ENCODE data around the gene XCL2. TPM values are rescaled to one million over a fixed set of nuclear protein-coding genes. Genes with fewer than 3 reads are reported as not detected.

XCL2 gene
- total RNA-seq, 2 experiments from 2014 or later: not detected

DNA sequence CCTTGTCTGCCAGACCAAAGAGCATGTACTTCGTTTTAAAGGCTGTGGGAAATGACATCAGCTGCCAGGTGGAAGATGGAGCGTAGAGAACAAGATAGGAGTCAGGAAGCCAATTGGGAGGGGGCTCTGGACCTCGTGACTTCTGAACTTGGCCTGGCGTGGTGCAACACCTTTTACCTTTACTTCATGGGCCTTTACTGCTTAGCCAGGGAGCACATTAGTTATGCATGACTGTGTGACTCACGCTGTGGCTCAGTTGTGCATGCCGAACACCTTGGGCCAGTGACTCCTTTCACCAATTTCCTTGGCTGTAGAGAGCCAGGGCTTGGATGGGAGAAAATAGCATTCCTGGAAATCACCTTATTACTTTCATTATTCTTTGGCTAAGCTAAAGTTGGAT, 39.8 kb upstream of the XCL2 start:
- CTCF ChIA-PET (ENCODE audit: unreplicated experiment): no interaction called here

DNA sequence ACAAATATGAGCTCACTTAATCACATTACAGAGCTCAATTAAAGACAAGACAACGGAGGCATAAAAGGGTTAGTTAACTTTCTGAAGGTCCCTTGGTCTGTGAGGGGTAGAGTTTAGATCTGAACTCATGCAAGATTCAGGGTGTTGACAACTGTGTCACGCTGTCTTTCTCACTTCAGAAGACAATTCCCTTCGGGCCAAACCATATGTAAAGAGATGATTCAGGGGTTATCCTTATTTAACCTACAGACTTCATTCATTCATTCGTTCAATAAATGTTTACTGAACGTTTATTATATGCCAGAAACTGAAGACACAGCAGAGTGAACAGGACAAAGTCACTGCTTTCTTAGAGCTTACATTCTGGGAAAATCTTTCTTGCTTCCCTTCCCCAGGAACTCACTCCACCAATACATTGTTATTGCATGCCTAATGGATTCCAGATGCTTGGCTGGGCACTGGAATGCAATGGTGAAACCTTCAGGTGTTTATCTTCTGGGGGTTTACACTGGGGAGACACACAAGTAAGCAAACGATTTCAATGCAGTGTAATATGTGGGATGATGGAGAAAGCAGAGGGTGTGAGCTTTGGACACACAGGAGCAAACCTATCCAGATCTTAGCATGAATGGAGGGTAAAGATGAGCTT, 39.0 kb upstream of the XCL2 start:
- no TSS peak for BruUV-seq (replicated peaks)

More for the DNA sequence above, 39.8 kb upstream of the XCL2 start:
- no peaks in the 10 kb centered on the region for H3K4me1 ChIP-seq (ENCODE audit: insufficient read depth, low read length, poor library complexity, severe bottlenecking)
- no TSS peak for BruUV-seq (replicated peaks)
- H3K4me3 ChIP-seq (ENCODE audit: low read depth, low read length, poor library complexity, severe bottlenecking): no peak overlapping the region
- H4K20me1 ChIP-seq (ENCODE audit: insufficient read depth, low read length): no peaks in the 10 kb centered on the region
- no peak for TF ChIP-seq EZH2phosphoT487 (IDR thresholded peaks at IDR 0.05; ENCODE audit: borderline replicate concordance, low read depth, low read length)
- TF ChIP-seq, protein P1, sequence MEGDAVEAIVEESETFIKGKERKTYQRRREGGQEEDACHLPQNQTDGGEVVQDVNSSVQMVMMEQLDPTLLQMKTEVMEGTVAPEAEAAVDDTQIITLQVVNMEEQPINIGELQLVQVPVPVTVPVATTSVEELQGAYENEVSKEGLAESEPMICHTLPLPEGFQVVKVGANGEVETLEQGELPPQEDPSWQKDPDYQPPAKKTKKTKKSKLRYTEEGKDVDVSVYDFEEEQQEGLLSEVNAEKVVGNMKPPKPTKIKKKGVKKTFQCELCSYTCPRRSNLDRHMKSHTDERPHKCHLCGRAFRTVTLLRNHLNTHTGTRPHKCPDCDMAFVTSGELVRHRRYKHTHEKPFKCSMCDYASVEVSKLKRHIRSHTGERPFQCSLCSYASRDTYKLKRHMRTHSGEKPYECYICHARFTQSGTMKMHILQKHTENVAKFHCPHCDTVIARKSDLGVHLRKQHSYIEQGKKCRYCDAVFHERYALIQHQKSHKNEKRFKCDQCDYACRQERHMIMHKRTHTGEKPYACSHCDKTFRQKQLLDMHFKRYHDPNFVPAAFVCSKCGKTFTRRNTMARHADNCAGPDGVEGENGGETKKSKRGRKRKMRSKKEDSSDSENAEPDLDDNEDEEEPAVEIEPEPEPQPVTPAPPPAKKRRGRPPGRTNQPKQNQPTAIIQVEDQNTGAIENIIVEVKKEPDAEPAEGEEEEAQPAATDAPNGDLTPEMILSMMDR (conservative IDR thresholded peaks at IDR 0.05; ENCODE audit: low read length): no peak
- intact Hi-C loops (cut with micrococcal nuclease; ENCODE audit: unreplicated experiment): no loop called here
- H2AFZ ChIP-seq (ENCODE audit: low read length): no peak overlapping the region
- no peaks in the 10 kb centered on the region for H3K9me3 ChIP-seq (ENCODE audit: low read length)
- no peak overlapping the region for H3K4me2 ChIP-seq (ENCODE audit: low read length)
- no peaks in the 10 kb centered on the region for H3K36me3 ChIP-seq (ENCODE audit: insufficient read depth, low read length)
- H3K27ac ChIP-seq (ENCODE audit: low read depth, low read length, poor library complexity, severe bottlenecking): no peak overlapping the region
- no peaks in the 10 kb centered on the region for H3K79me2 ChIP-seq (ENCODE audit: insufficient read depth, low read depth, low read length)
- POLR2A ChIA-PET: no interaction called here
- H3K9me2 ChIP-seq (ENCODE audit: insufficient read depth, low read length): no peaks in the 10 kb centered on the region
- DNase-seq (ENCODE audit: low spot score): no peak

More for the DNA sequence above, 39.0 kb upstream of the XCL2 start:
- no peaks in the 10 kb centered on the region for H3K36me3 ChIP-seq (ENCODE audit: insufficient read depth, low read length)
- H3K9me3 ChIP-seq (ENCODE audit: low read length): no peaks in the 10 kb centered on the region
- no peak overlapping the region for H3K27ac ChIP-seq (ENCODE audit: low read depth, low read length, poor library complexity, severe bottlenecking)
- no peaks in the 10 kb centered on the region for H3K9me2 ChIP-seq (ENCODE audit: insufficient read depth, low read length)
- no peaks in the 10 kb centered on the region for H3K4me1 ChIP-seq (ENCODE audit: insufficient read depth, low read length, poor library complexity, severe bottlenecking)
- TF ChIP-seq, protein P1 (conservative IDR thresholded peaks at IDR 0.05; ENCODE audit: low read length): no peak
- no peak for TF ChIP-seq EZH2phosphoT487 (IDR thresholded peaks at IDR 0.05; ENCODE audit: borderline replicate concordance, low read depth, low read length)
- no peaks in the 10 kb centered on the region for H3K79me2 ChIP-seq (ENCODE audit: insufficient read depth, low read depth, low read length)
- DNase-seq (ENCODE audit: low spot score): no peak
- CTCF ChIA-PET (ENCODE audit: unreplicated experiment): no interaction called here
- no peak overlapping the region for H3K4me2 ChIP-seq (ENCODE audit: low read length)
- no peaks in the 10 kb centered on the region for H4K20me1 ChIP-seq (ENCODE audit: insufficient read depth, low read length)
- H2AFZ ChIP-seq (ENCODE audit: low read length): no peak overlapping the region
- POLR2A ChIA-PET: no interaction called here
- intact Hi-C loops (cut with micrococcal nuclease; ENCODE audit: unreplicated experiment): no loop called here
- no peak overlapping the region for H3K4me3 ChIP-seq (ENCODE audit: low read depth, low read length, poor library complexity, severe bottlenecking)

Data from OCI-LY7 (cell line).